Stimulated activated CD8-positive, alpha-beta memory T cell treated with anti-CD3 and anti-CD28 coated beads, Interleukin-7, amount 100 ng/mL, for 24 hours (primary cell): Measurements from ENCODE around the gene MEF2B.

Experiments used
- DNase-seq: peaks from one replicate; pipeline ENCODE4 v3.0.0-alpha.2; 2020; ENCODE audit warnings: low read depth

MEF2B gene

DNA sequence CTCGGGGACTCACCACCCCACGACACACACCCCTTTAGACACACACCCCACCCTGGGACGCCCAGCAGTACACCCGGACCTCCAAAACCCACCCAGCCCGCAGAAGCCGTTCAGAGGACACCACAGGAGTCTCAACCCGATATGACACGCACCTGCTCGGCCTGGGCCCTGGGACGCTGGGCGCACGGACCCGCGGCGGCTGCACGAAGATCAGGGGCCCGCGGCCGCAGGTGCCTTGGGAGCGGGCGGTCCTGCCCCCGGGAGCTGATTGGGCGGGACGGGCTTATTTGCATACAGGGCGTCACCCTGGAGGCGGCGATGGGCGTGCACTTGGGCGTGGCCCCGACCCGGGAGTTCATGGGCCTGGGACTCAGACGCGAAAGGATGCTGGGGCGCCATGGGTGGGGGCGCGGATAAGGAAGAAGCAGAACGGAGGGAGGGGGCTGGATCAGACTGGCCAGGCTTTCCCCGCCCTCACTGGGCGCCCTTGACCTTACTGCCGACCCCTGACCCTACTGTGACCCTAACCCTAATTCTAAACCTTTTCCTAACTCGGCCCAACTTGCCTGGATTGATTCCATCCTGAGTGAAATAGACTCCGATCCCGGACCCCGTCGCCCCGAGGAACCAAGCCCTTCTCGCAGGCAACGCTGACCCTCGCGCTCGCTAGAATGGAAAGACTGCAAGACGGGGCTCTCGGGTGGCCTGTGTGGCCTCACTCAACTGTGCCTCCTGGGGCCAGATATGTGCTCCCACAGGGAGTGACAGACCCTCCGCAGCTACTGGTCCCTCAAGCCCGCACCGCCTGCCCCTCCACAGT is at the start of gene MEF2B:
TSS of gene MEF2B (minus strand) at position 211 of the 820 bp plus-strand sequence. CDS start 19,528 bp downstream, outside the sequence.
- peak; percentile 49 for DNase-seq

DNA sequence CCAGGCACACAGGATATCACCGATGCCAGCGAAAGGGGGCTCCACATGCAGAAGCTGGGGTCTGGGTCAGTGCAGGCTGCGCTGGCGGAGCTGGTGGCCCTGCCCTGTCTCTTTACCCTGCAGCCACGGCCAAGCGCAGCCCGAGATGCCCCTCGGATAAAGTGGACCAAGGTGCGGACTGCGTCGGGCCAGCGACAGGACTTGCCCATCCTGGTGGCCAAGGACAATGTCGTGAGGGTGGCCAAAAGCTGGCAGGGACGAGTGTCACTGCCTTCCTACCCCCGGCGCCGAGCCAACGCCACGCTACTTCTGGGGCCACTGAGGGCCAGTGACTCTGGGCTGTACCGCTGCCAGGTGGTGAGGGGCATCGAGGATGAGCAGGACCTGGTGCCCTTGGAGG is 48.8 kb upstream of the MEF2B start:
- no peak for DNase-seq

DNA sequence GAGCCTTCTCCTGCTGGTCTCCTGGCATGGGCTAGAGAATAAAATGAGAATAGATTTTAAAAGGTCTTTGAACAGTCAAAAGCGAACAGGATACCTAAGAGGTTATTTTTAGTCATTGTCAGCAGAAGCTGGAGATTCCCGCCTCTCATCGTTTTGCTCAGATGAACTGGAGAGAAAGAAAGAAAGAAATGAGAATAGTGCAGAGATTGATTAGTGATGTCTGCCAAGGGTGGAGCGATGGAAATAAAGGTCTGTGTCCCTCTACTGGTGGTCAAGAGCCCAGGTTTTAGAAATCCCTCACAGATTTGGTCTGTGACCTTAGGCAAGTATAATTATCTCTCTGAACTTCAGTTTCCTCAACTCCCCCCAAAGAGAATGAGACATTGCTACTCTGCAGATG is 47.0 kb upstream of the MEF2B start:
- no peak for DNase-seq

DNA sequence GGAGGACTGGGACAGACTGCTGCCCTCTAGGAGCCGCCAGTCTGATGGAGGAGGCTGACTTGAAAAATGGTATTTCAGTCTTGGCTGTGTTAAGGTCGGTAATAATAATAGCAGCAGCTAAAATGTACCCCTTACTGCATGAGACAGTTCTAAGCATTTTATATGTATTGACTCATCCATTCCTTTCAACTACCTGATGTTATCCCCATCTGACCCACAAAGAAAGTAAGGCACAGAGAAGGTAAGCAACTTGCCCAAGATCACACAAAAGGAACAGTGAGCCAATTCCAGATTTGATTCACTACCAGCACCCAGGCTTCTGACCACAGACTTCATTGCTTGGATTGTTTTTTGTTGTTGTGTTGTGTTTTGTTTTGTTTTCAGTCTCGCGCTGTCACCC is 45.7 kb upstream of the MEF2B start:
- DNase-seq = no peak

DNA sequence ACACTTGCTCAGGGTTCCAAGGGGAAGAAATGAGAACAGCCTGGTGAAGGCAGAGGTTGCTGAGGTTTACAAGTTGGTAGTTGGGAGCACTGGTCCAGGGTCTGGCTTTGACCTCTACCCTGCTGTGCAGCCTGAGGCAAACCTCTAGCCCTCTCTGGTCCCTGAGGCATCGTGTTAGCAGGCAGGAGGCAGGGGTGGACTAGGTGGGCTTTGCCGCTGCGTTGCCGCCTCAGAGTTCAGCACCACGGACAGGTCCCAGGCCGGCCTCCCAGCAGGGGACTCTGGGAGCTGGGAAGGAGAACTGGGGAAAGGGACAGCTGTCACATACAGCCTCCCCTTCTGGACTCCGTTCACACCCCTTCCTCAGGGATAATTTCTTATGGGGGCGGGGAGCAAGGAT is 44.8 kb upstream of the MEF2B start:
- DNase-seq = no peak

DNA sequence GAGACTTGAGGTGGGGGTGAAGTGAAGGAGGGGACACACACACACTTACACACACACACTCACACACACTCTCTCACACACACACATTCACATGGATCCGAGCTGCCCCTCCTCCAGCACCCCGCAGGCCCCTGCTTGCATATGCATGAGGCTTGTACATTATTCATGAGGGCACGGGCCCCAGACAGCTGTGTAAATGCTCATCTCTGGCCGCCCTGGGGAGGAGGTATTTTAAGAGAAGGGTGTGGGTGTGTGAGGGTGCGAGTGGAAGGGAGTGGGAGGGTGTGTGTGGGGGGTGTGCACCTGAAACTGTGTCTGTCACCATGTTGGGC is 44.1 kb upstream of the MEF2B start:
- DNase-seq = no peak

DNA sequence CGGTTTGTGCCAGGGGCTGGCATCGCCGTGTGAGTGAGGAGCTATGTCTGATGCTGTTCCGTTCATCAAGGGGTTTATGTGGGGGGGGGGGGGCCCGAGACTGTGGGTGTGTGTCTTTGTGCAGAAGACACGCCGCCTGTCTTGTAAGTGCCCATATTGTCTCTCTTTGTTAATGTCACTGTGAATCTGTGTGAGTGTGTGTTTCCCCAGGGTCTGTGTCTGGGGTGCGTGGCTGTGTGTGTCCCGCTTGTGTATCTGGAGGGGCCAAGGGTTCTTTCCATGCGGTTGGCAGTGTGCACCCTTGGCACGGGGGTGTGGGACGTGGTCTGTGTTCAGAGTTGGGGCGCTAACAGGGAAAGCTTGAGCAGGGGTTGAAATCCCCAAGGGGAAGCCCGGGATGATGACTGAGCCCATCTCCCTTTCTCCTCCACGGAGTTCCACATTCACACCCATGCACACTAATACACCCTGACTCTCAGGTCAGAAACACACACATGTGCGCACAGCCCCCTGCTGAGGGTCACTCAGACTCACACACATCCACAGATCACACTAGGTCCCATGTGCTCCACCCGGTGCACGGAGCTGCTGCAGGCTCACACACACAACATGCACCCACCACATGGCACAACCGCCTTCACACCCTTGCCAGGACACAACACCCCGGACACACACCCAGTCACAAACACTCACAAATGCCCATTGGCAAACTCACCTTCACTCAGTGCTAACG is 43.5 kb upstream of the MEF2B start:
- DNase-seq = no peak

DNA sequence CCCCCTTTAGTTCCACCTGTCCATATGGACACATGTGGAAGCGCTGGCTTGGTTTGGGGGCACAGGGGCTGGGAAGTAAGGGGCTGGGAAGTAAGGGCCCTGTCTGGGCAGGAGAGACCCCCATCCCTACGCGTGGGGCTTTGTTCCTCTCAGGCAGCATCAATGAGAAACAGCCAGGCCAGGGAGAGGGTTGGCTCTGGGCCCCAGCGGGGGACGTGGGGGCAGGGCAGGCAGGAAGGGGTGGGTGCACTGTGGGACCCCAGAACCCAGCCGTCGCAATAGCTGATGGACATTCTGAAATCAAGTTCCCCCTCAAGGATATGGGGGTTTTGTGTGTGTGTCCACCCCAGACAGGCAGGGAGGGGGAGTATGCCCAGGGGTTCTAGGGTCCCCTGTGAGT is 42.9 kb upstream of the MEF2B start:
- DNase-seq = no peak

DNA sequence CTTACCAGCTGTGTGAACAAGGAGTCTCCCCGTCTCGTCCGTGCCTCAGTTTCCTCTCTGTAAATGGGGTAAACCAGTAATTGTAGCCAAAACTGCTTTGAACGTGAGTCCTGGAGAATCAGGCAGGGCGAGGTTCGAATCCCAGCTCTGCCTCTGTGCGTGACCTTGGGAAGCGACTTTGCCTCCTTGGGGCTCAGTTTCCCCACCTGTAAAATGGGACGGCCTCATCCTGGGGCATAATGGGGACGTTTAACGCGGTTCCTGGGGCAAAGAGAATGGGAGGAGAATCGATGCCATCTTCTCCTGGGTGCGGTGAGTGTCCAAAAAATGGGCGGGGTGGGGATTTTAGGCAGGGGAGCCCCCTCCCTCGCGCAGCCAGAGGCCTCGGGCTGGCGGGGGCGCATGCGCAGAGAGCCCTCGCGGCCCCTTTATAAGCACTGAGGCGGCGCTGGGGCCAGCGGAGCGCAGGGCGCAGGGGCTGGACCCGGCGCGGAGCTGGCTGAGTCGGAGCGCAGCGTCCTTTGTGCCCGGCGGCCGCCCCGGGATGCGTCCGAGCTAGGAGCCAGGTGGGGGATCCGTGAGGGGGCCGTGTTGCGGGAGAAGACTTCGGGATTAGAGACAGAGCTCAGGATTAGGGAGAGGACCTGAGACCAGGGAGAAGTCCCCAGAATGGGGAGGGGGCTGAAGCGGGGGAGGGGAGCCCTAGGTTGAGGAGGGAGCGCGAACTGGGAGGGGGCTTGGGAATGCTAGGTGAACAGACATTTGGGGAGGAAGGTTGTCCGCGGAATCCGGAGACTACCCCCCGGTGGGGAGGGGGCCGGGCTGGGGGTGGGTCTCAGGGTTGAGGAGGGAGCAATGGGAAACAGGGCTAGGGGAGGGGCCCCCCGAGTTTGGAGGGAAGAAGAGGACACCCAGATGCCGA is 41.7 kb upstream of the MEF2B start, which contains the start of gene NCAN:
TSS of gene NCAN (plus strand) at position 460 of the 922 bp plus-strand sequence. CDS start 4,996 bp downstream, outside the sequence.
- DNase-seq = no peak

DNA sequence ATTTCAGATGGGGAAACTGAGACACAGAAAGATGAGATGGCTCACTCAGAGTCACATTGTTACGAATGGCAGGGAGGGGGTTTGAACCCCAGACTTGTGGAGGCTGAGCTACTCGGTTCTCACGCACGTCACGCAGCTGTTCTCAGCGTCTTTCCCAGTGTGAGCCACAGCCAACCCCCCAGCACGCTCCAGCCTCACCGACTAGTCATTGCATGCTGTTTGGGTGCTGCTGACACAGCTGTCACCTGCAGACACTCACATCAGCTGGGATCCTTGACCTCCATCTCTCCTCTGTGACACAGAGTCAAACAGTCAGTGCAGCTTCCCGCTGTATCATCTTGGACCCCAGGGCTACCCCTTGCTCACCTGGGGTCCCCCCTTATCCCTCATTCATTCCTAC is 39.3 kb upstream of the MEF2B start:
- no peak for DNase-seq

DNA sequence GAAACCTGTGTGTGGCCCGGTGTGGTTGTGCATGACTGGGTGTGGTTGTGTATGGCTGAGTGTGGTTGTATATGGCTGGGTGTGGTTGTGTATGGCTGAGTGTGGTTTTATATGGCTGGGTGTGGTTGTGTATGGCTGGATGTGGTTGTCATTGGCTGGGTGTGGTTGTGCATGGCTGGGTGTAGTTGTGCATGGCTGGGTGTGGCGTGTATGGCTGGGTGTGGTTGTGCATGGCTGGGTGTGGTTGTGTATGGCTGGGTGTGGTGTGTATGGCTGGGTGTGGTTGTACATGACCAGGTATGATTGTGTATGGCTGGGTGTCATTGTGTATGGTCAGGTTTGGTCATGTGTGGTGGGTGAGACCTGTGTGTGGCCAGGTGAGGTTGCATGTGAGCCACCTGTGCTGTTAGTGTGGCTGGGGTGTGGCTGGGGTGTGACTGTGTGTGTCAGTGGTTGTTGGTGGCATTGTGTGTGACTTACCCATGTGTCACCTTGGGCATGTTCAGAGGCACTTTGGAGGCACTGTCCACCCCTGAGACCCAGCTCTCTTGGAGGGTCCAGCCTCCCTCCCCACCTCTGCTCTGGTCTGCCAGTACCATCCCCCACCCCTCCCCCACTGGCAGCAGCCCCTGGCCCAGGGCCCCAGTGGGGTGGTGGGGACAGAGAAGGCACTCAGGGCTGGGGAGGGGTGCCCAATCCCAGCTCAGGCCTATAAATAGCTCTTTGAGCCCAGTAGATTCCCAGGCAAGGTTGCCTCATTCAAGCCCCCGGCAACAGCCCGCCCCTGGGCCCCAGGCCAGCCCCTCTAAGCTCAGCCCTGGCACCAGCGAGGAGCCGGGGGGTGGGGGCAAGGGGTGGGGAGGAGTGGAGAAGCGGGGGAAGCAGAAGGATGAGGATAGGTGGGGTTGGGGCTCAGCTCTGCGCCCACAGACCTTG is 37.8 kb upstream of the MEF2B start:
- no peak for DNase-seq

DNA sequence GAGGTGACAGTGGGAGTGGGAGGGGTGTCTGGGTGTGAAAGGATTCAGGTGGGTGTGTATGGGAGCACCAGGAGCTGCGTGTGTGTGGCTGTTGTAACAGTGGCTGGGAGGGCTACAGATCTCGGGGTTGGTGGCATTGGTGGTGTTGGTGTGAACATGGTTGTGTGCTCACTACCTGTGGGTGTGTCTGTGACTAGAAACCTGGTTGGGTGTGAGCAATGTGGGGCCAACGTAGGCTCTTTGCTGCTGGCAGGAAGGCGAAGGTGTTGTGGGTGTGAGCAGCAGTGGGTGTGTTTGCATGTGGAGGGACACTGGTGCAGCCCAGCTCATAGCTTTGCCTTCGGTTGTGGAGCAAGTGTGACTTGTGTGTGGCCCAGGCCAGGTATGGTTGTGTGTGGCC is 36.9 kb upstream of the MEF2B start:
- no peak for DNase-seq

DNA sequence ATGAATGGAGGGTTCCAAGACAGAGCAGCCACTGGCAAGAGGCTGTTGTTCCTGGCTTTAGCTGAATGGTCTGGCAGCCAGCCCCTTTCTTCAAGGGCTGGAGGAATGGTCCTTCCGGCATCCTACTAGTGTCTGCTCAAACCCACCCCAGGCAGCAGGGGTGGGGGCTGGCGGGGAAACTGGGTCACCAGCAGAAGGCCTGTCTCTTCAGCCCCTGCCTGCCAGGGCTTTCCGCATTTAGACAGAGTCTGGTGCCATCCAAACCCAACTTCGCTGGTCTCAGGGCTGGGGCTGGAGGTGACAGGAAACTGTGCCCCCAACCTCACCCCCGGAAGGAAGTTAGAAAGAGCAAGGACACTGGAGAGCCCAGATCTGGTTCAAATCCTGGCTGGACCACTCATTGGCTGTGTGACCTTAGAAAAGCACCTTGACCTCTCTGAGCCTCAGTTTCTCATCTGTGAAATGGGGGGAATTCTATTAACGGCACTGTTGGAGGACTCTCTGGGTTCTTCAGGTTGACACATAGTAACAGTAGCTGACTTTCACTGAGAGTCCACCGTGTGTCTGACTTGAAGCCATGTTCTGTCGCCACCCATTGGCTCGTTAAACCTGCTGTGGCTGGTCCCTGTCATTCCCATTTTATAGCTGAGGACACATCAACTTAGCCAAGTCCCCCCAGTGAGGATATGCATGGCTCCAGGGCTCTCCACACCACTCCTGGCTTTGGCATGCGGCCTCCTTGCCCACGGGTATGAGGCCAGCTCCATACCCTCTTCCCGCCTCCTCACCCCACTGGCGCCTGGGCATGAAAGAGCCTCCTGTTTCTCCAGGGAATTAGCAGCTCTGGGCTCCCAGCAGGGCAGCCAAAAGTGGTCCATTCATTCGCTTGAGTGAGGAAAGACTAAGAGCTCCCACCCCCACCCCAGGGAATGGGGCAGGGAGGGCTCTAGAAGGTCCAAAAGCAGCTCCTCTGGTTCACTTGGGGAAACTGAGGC is 35.6 kb upstream of the MEF2B start:
- DNase-seq = no peak

DNA sequence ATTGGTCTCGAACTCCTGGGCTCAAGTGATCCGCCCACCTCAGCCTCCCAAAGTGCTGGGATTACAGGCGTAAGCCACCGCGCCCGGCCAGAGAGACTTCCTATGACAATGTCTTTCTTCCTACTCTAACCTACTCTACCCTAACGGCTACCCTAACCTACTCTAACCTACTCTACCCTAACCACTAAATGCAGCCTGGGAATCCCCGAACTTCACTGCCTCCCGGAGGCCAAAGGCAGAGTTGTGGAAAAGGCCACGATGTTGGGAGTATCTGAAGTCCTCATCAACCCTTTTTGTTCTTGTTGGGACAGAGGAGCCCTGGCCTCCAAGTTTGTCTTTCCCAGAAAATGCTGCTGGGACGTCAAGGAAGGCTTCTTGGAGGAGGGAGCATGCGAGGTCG is 34.1 kb upstream of the MEF2B start:
- no peak for DNase-seq

DNA sequence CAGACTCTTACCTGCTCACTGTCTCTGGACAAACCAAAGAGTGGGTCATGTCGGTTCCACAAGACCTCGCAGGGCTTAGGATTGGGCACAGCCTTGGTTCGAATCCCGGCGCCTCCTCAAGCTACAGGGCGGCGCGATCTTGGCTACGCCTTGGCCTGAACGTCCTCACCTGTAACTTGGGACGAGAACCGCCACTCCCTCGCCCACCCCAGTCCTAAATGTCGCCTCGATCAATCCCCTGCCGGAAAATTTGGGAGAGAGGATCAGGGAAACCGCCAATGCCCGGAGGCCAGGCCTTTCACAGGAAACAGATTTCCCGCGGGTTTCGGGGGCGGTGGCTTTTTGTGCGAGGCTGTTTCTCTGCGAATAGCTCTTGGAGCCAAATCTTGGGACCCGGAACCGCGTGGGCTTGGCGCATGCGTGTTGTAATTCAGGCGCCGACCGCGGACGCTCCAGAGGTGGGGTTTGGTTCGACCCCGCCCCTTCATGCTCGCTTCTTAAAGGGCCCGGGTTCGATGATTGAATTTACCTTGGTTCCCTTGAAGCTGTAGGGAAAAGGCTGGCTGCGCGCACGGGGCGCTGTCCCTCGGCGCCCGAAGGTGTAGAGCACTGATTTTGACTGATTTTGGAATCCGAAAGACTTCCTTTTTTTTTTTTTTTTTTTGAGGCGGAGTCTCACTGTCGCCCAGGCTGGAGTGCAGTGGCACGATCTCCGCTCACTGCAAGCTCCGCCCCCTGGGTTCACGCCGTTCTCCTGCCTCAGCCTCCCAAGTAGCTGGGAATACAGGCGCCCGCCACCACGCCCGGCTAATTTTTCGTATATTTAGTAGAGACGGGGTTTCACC is 33.2 kb upstream of the MEF2B start, which contains the start of gene NR2C2AP:
TSS of gene NR2C2AP (minus strand) at position 403 of the 845 bp plus-strand sequence. CDS start at position 49, 354 bp downstream.
- peak; percentile 89 for DNase-seq

DNA sequence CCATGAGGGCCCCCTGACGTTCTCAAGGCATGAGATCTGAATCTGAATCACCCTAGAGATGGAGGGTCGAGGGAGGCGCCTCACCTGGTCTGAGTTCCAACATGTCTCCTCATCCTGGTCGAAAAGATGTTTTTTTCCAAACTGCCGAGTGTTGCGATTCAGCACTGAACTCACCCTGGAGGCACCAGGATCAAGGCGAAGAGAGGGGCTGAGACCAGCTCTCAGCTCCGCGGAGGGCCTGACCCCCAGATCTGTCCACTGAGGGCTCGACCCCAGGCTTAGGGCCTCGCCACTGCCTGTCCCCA is 32.6 kb upstream of the MEF2B start:
- no peak for DNase-seq

DNA sequence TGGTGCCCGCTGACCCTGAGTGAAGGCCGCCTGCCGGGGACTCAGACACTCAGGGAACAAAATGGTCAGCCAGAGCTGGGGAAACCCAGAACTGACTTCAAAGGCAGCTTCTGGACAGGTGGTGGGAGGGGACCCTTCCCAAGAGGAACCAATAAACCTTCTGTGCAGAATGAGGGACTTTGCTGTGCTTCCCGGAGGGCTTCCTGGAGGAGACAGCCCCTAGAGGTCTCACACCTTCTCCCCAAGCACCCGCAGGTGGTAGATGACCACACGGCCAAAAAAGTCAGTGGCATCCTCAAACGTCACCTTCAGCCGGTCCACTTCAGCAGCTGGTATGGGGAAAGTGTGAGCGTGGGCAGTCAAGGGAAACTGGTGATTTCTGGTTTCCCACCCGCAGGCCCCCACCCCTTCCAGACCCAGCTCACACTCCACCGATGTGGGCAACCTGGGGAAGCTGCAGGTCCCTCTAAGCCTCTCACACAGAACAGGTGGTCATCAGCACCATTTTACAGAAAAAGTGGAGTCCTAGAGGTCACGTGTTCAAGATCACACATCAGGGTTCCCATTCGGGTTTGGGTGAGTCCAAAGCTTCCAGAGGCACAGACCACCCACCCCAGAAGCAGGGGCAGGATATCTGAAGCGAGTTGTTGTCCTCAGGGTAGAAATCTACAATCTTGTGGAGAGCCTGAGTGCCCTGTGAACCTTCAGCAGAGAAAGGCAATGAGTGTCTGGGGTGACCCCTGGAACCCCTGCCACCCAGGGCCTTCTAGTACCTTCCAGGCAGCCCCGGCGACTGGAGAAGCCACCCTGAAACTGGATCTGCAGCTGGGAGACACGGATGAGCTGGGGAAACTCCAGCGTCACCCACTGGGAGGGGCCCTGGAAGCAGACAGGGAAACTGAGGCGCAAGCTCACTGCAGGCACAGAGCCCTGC is 31.9 kb upstream of the MEF2B start:
- DNase-seq = no peak

DNA sequence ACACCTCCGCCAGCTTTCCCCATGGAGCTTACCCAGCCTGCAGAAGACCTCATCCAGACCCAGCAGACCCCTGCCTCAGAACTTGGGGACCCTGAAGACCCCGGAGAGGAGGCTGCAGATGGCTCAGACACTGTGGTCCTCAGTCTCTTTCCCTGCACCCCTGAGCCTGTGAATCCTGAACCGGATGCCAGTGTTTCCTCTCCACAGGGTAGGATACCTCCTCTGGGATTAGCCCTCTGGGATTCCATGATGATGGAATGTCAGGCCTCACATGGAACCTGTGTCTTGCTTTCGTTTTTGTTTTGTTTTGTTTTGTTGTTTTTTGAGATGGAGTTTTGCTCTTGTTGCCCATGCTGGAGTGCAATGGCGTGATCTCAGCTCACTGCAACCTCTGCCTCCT is 23.9 kb upstream of the MEF2B start:
- no peak for DNase-seq
